ENCODE data around the gene FOXI2.

- no peak for TF ChIP-seq POLR2A (IDR thresholded peaks at IDR 0.05)
- no peak for TF ChIP-seq CTCF (IDR thresholded peaks at IDR 0.05)
Observed at GRCh38 chr10:127698886-127699285, 38.1 kb upstream of the FOXI2 start.
